Cardiac muscle cell (in vitro differentiated cells and primary cell): ENCODE data around the gene SLC16A10. TPM values are rescaled to one million over a fixed set of nuclear protein-coding genes. Genes with fewer than 3 reads are reported as not detected.
"Not testable (repeated sequence)": the region's sequence is repeated elsewhere in the genome, so short reads cannot be mapped to it uniquely, and the experiment has no call there.

Experiments used
- DNase-seq, 2 donors: peaks; one replicate each; pipeline versions ENCODE4 v3.0.0 to v3.0.0-alpha.2; 2010 to 2017; ENCODE audit warnings: low read depth in 1 of 2, low spot score in 1 of 2
- H3K27ac ChIP-seq: fragments of 200-600 bp; sonication (generic); 2 replicates; pipeline ENCODE4 v1.5.1; 2016
- H3K27me3 ChIP-seq: fragments of 200-600 bp; sonication (generic); 2 replicates; pipeline ENCODE4 v1.6.0; 2016; ENCODE audit warnings: control low read depth
- H3K36me3 ChIP-seq: fragments of 200-600 bp; sonication (generic); 2 replicates; pipeline ENCODE4 v1.5.1; 2016; ENCODE audit warnings: control low read depth
- H3K4me1 ChIP-seq: fragments of 200-600 bp; sonication (generic); 2 replicates; pipeline ENCODE4 v1.8.1; 2017; ENCODE audit warnings: low read depth, mild to moderate bottlenecking, mixed run types
- H3K4me3 ChIP-seq: fragments of 200-600 bp; sonication (generic); 2 replicates; pipeline ENCODE4 v1.5.1; 2016; ENCODE audit warnings: mild to moderate bottlenecking
- H3K9me3 ChIP-seq: fragments of 200-600 bp; sonication (generic); 2 replicates; pipeline ENCODE4 v1.5.1; 2017; ENCODE audit warnings: low read depth, mild to moderate bottlenecking, control low read depth
- CTCF ChIP-seq: IDR thresholded peaks from 2 replicates; pipeline ENCODE4 v1.5.1; 2012; ENCODE audit warnings: low read depth, mild to moderate bottlenecking, low read length
- polyA plus RNA-seq: library from polyadenylated mRNA; unstranded; fragments of >200 nt; fragmentation: Nextera tagmentation; extraction: Ambion mirVana; gene quantifications from 2 replicates; pipeline ENCODE4 v1.2.1, GENCODE V29; 2016
- total RNA-seq: library from RNA; depleted of rRNA; stranded (reverse); fragments of >200 nt; gene quantifications from 2 replicates; pipeline ENCODE4 v1.2.3, GENCODE V29; 2016

Gene SLC16A10
- total and polyA plus RNA-seq, 2 experiments from 2014 or later = 8.1 to 21.4 TPM

DNA sequence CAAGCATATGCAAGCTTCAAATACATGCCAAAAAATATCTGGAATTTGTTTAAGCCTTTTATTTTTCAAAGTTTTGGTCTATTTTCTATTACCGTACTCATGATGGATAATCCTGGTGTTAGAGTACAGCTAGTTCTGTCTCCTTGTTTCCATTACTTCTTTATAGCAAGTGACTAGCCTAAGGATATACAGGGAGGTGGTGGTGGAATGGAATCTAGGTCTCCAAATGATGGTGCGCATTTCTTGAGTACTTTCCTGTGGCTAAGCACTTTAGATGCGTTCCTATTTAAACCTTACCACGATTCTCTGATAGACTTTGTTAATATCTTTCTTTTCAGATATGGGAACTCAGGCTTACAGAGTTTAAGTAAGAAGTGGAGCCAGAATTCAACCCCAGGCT is 3.5 kb downstream of the SLC16A10 start:
- no peak overlapping the region for H3K4me3 ChIP-seq

DNA sequence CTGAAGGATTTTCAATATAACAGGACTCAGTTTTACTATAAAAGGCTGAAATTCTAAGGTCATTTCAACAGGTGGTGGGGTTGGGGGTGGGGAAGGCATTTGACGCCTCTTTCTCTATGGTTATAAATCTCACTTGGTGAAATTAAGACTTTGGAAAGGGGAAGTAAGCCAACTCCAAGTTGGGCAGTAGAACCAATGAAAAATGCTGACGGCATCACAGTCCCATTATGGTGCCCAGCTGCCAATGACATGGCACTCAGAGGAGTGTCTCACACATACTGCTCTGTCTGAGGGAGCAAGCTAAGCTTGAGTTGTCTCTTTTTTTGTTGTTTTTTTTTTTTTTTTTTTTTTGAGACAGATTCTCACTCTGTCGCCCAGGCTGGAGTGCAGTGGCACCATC is 4.7 kb downstream of the SLC16A10 start:
- peaks cover 7% of the 10 kb centered on the region for H3K27me3 ChIP-seq
- no peaks in the 10 kb centered on the region for H3K9me3 ChIP-seq
- no peak for DNase-seq
- H3K4me3 ChIP-seq = no peak overlapping the region
- no peak for TF ChIP-seq CTCF
- no peaks in the 10 kb centered on the region for H3K4me1 ChIP-seq
- H3K36me3 ChIP-seq = no peaks in the 10 kb centered on the region
- no peak overlapping the region for H3K27ac ChIP-seq

More for the DNA sequence above, 3.5 kb downstream of the SLC16A10 start:
- no peak overlapping the region for H3K27ac ChIP-seq
- no peaks in the 10 kb centered on the region for H3K9me3 ChIP-seq
- no peak for DNase-seq
- no peaks in the 10 kb centered on the region for H3K36me3 ChIP-seq
- H3K27me3 ChIP-seq = peaks cover 18% of the 10 kb centered on the region
- H3K4me1 ChIP-seq = no peaks in the 10 kb centered on the region
- TF ChIP-seq CTCF = no peak

DNA sequence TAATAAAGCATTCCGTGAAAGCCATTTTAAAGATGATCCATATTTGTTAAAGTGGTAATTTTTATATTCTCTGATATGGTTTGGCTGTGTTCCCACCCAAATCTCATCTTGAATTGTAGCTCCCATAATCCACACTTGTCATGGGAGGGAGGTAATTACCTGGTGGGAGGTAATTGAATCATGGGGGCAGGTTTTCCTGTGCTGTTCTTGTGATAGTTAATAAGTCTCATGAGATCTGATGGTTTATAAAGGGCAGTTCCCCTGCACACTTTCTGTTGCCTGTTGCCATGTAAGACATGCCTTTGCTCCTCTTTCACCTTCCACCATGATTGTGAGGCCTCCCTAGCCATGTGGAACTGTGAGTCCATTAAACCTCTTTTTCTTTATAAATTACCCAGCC is 8.2 kb downstream of the SLC16A10 start:
- not testable (repeated sequence) for H3K4me3 ChIP-seq, H3K4me1 ChIP-seq, H3K27ac ChIP-seq, H3K9me3 ChIP-seq, H3K27me3 ChIP-seq, DNase-seq, H3K36me3 ChIP-seq

DNA sequence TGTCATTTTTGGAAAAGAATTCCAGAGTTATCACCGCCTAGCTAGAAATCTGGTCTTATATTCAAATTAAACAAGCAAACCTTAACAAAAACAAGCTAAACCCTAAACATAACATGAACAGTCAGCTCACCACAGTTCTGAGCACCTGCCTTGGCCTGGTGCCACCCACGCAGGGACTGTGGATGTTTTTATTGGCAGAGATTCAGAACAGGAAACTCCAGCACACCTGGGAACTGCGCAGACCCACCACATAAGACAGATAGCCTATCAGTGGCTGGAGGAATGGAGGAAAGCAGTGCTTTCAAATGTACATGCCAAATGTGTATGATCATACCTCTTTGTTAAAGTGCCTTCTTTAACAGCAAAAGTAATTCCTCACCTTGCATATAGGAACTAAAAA is 8.9 kb downstream of the SLC16A10 start:
- no peak overlapping the region for H3K4me3 ChIP-seq
- no peak for TF ChIP-seq CTCF
- no peak for DNase-seq

DNA sequence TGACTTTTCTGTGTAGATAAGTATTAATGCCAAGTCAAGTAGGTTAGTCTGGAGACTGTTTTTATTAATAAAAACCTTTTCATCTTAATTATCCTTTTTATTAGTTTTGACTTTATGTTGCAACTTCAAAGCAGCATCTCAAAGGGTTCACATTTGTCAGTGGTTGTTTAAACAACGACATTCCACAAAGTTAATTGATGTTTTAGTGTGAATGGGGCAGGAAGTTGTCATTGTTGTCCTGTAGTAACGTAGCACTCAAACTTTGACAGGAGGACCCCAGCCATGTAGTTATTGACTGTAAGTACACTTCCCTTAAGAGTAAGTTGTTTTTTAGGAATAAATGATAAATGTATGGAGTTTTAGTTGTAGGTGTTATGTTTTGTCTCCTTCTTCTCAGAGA is 11.3 kb downstream of the SLC16A10 start:
- no peaks in the 10 kb centered on the region for H3K27me3 ChIP-seq
- no peak overlapping the region for H3K4me3 ChIP-seq
- H3K4me1 ChIP-seq = no peaks in the 10 kb centered on the region
- DNase-seq = no peak
- no peak overlapping the region for H3K27ac ChIP-seq
- no peaks in the 10 kb centered on the region for H3K36me3 ChIP-seq
- H3K9me3 ChIP-seq = no peaks in the 10 kb centered on the region
- no peak for TF ChIP-seq CTCF

More for the DNA sequence above, 8.9 kb downstream of the SLC16A10 start:
- Histone ChIP-seq H3K27me3 (no peaks in the 10 kb centered on the region), H3K27ac (no peak overlapping the region), H3K9me3 (no peaks in the 10 kb centered on the region), H3K36me3 (no peaks in the 10 kb centered on the region), H3K4me1 (no peaks in the 10 kb centered on the region)

GRCh38 chr6:111101987-111102386 is 14.7 kb downstream of the SLC16A10 start:
- no peak overlapping the region for H3K27ac ChIP-seq
- no peaks in the 10 kb centered on the region for H3K4me1 ChIP-seq
- no peaks in the 10 kb centered on the region for H3K9me3 ChIP-seq
- H3K27me3 ChIP-seq = no peaks in the 10 kb centered on the region
- TF ChIP-seq CTCF = no peak
- H3K4me3 ChIP-seq = no peak overlapping the region
- DNase-seq = no peak
- H3K36me3 ChIP-seq = no peaks in the 10 kb centered on the region
